Aorta (tissue), 5 donors: ENCODE measurements around the gene SPOCD1. TPM values are rescaled to one million over a fixed set of nuclear protein-coding genes. Genes with fewer than 3 reads are reported as not detected.

Experiments used
- ATAC-seq: fragments of 200-7000 bp; cut with Tn5 transposase; one replicate; pipeline ENCODE4 v1.9.1; 2022; ENCODE audit warnings: moderate library complexity; ENCODE audit not compliant: low FRiP score
- DNase-seq, 2 donors: peaks; one replicate each; pipeline ENCODE4 v3.0.0-alpha.2; 2020
- H3K27ac ChIP-seq, 2 donors: one replicate each; pipeline ENCODE4 v1.5.1; 2013; ENCODE audit warnings: low read length in 2 of 2, mild to moderate bottlenecking in 2 of 2, moderate library complexity in 2 of 2, control low read depth in 1 of 2, inconsistent platforms in 1 of 2, low read depth in 1 of 2
- H3K27me3 ChIP-seq, 2 donors: one replicate each; pipeline ENCODE4 v1.6.1; 2013; ENCODE audit warnings: control low read depth in 1 of 2, low read length in 1 of 2, mild to moderate bottlenecking in 1 of 2, moderate library complexity in 1 of 2; ENCODE audit not compliant: insufficient read depth in 2 of 2, control insufficient read depth in 1 of 2
- H3K36me3 ChIP-seq, 2 donors: one replicate each; pipeline ENCODE4 v1.6.1; 2013; ENCODE audit warnings: control low read depth in 1 of 2, low read length in 1 of 2, mild to moderate bottlenecking in 1 of 2; ENCODE audit not compliant: insufficient read depth in 2 of 2, control insufficient read depth in 1 of 2
- H3K4me1 ChIP-seq, 2 donors: one replicate each; pipeline ENCODE4 v1.6.1; 2013; ENCODE audit warnings: low read length in 2 of 2, control low read depth in 1 of 2, mild to moderate bottlenecking in 1 of 2, moderate library complexity in 1 of 2; ENCODE audit not compliant: insufficient read depth in 2 of 2, control insufficient read depth in 1 of 2
- H3K4me3 ChIP-seq, 2 donors: one replicate each; pipeline ENCODE4 v1.5.1; 2013; ENCODE audit warnings: low read length in 2 of 2, control low read depth in 1 of 2, mild to moderate bottlenecking in 1 of 2
- H3K9me3 ChIP-seq: one replicate; pipeline ENCODE4 v1.6.1; 2013; ENCODE audit warnings: mild to moderate bottlenecking, low read length; ENCODE audit not compliant: control insufficient read depth
- WGBS, 2 donors: extraction: QIAGEN DNeasy Blood & Tissue Kit; methylation state at CpG; one replicate each; pipeline ENCODE4 v1.1.7; 2013; 5-methylcytosine and 5-hydroxymethylcytosine counted together
- intact Hi-C, 2 donors: fragments of 100-400 bp; cut with DNase I; formaldehyde crosslinking; loops; one replicate each; pipeline versions ENCODE4 v1.14.2 to v1.15.0; 2022
- polyA plus RNA-seq, 2 donors: library from polyadenylated mRNA; stranded (reverse); fragments of 200-250 nt; gene quantifications; one replicate each; pipeline ENCODE4 v1.2.3, GENCODE V29; 2013
- total RNA-seq, 2 donors: library from RNA; stranded (reverse); fragmentation: NEBNext Ultra II Directional; extraction: Animal tissue kit (Norgen Biotek cat#: 25700); gene quantifications; one replicate each; pipeline ENCODE4 v1.2.1, GENCODE V29; 2021
- donor health status: healthy with polysubstance abuse.
- donor health status: Bipolar disorder and iron deficiency.
- donor health status: DM: no; HTN: no; CAD: no.
- donor health status: DM: no; HTN: no; CAD: no.
- donor health status: DM: yes; HTN: yes; CAD: no.

The SPOCD1 gene
- total and polyA plus RNA-seq, 4 donors: 1.4 to 12.3 (median 6.5) TPM

- Histone ChIP-seq H3K9me3 (no peaks in the 10 kb centered on the region), H3K36me3 (no peaks in the 10 kb centered on the region), H3K4me1 (no peaks in the 10 kb centered on the region), H3K4me3 (no peak overlapping the region), H3K27me3 (no peaks in the 10 kb centered on the region), H3K27ac (no peak overlapping the region)
- WGBS, 2 donors: 77 to 83% methylated on average over 3 of the region's 3 CpGs
- intact Hi-C loops: no loop called here
- ATAC-seq (no peak), DNase-seq (no peak)
These were observed 19.6 kb upstream of the SPOCD1 start for GRCh38 chr1:31835415-31835814.

- no peaks in the 10 kb centered on the region for H3K9me3 ChIP-seq
- H3K4me1 ChIP-seq: no peaks in the 10 kb centered on the region
- DNase-seq: no peak
- intact Hi-C loops: no loop called here
- no peak overlapping the region for H3K4me3 ChIP-seq
- no peak overlapping the region for H3K27ac ChIP-seq
- no peaks in the 10 kb centered on the region for H3K36me3 ChIP-seq
- H3K27me3 ChIP-seq: no peaks in the 10 kb centered on the region
- WGBS, 2 donors: 88 to 89% methylated on average over 6 of the region's 6 CpGs
- no peak for ATAC-seq
These were observed 18.7 kb upstream of the SPOCD1 start for GRCh38 chr1:31834501-31834900.

- no peaks in the 10 kb centered on the region for H3K27me3 ChIP-seq
- DNase-seq (no peak), ATAC-seq (no peak)
- no peaks in the 10 kb centered on the region for H3K4me1 ChIP-seq
- H3K4me3 ChIP-seq: no peak overlapping the region
- H3K9me3 ChIP-seq: no peaks in the 10 kb centered on the region
- WGBS, 2 donors: 88 to 90% methylated on average over 9 of the region's 9 CpGs
- H3K27ac ChIP-seq: no peak overlapping the region
- intact Hi-C loops: no loop called here
- no peaks in the 10 kb centered on the region for H3K36me3 ChIP-seq
These were observed 15.9 kb upstream of the SPOCD1 start for GRCh38 chr1:31831397-31832378.

GRCh38 chr1:31830511-31830910 lies 14.7 kb upstream of the SPOCD1 start:
- intact Hi-C loops: no loop called here
- WGBS, 2 donors: 88 to 92% methylated on average over 8 of the region's 8 CpGs
- no peaks in the 10 kb centered on the region for H3K9me3 ChIP-seq
- no peak overlapping the region for H3K4me3 ChIP-seq
- H3K4me1 ChIP-seq: no peaks in the 10 kb centered on the region
- ATAC-seq (no peak), DNase-seq (no peak)
- H3K27me3 ChIP-seq: no peaks in the 10 kb centered on the region
- no peaks in the 10 kb centered on the region for H3K36me3 ChIP-seq
- no peak overlapping the region for H3K27ac ChIP-seq

GRCh38 chr1:31830065-31830464 lies 14.2 kb upstream of the SPOCD1 start:
- Histone ChIP-seq H3K9me3 (no peaks in the 10 kb centered on the region), H3K4me3 (no peak overlapping the region), H3K27me3 (no peaks in the 10 kb centered on the region), H3K36me3 (no peaks in the 10 kb centered on the region), H3K27ac (no peak overlapping the region), H3K4me1 (no peaks in the 10 kb centered on the region)
- DNase-seq (no peak), ATAC-seq (no peak)
- intact Hi-C loops: no loop called here
- WGBS, 2 donors: 87% methylated on average over 10 of the region's 10 CpGs

- Histone ChIP-seq H3K4me1 (no peaks in the 10 kb centered on the region), H3K4me3 (no peak overlapping the region), H3K9me3 (no peaks in the 10 kb centered on the region), H3K27ac (no peak overlapping the region), H3K36me3 (no peaks in the 10 kb centered on the region), H3K27me3 (no peaks in the 10 kb centered on the region)
- intact Hi-C loops: no loop called here
- ATAC-seq: no peak
- no peak for DNase-seq
- 87 to 88% methylated on average over 15 of the region's 15 CpGs for WGBS, 2 donors
These were observed 13.3 kb upstream of the SPOCD1 start for GRCh38 chr1:31828926-31829690.

- intact Hi-C loops: no loop called here
- Histone ChIP-seq H3K36me3 (no peaks in the 10 kb centered on the region), H3K9me3 (no peaks in the 10 kb centered on the region), H3K4me1 (no peaks in the 10 kb centered on the region), H3K27ac (no peak overlapping the region), H3K4me3 (no peak overlapping the region), H3K27me3 (no peaks in the 10 kb centered on the region)
- no peak for DNase-seq
- ATAC-seq: no peak
- 75 to 76% methylated on average over 8 of the region's 8 CpGs for WGBS, 2 donors
These were observed 12.5 kb upstream of the SPOCD1 start for GRCh38 chr1:31828341-31828740.

- Histone ChIP-seq H3K4me3 (no peak overlapping the region), H3K36me3 (no peaks in the 10 kb centered on the region), H3K27ac (no peak overlapping the region), H3K27me3 (no peaks in the 10 kb centered on the region), H3K9me3 (no peaks in the 10 kb centered on the region), H3K4me1 (no peaks in the 10 kb centered on the region)
- no peak for ATAC-seq
- 92 to 95% methylated on average over 4 of the region's 4 CpGs for WGBS, 2 donors
- intact Hi-C loops: no loop called here
- DNase-seq: no peak
These were observed 8.0 kb upstream of the SPOCD1 start for GRCh38 chr1:31823780-31824179.
